ENCODE data around the gene SDK1. TPM values are rescaled to one million over a fixed set of nuclear protein-coding genes. Genes with fewer than 3 reads are reported as not detected.

Gene SDK1
- total RNA-seq, 1 experiment from 2014 or later: 9.3 TPM

GRCh38 chr7:4033996-4034395 is 732.9 kb downstream of the SDK1 start:
- CTCF ChIA-PET: no interaction called here
- POLR2A ChIA-PET: no interaction called here

GRCh38 chr7:4037308-4037707 is 736.3 kb downstream of the SDK1 start:
- Mint-ChIP-seq H3K27me3 (ENCODE audit: low read depth) (no peaks in the 10 kb centered on the region), H3K4me3 (no peak overlapping the region), H3K36me3 (no peaks in the 10 kb centered on the region), H3K27ac (no peak overlapping the region), H3K4me1 (peaks cover 63% of the 10 kb centered on the region), H3K9me3 (0 out of 2 replicates have a peak, but pooled peaks cover 4% of the 10 kb centered on the region)
- CTCF ChIA-PET: no interaction called here
- no peak for TF ChIP-seq FOXK1 (CRISPR knock-in tag; IDR thresholded peaks at IDR 0.05)
- no peak for TF ChIP-seq ZNF281 (CRISPR knock-in tag; IDR thresholded peaks at IDR 0.05)
- no peak for TF ChIP-seq STAT6 (CRISPR knock-in tag; conservative IDR thresholded peaks at IDR 0.05; ENCODE audit: low read depth)
- no peak for TF ChIP-seq SMAD3 (CRISPR knock-in tag; IDR thresholded peaks at IDR 0.05; ENCODE audit: borderline replicate concordance)
- no peak for TF ChIP-seq GABPB1 (CRISPR knock-in tag; IDR thresholded peaks at IDR 0.05)
- TF ChIP-seq ZNF671 (CRISPR knock-in tag; IDR thresholded peaks at IDR 0.05): no peak
- TF ChIP-seq ZSCAN18 (CRISPR knock-in tag; IDR thresholded peaks at IDR 0.05): no peak
- TF ChIP-seq FOXJ3 (CRISPR knock-in tag; IDR thresholded peaks at IDR 0.05; ENCODE audit: borderline replicate concordance): no peak
- TF ChIP-seq EMX1 (CRISPR knock-in tag; IDR thresholded peaks at IDR 0.05): no peak
- no peak for TF ChIP-seq IRF1 (CRISPR knock-in tag; IDR thresholded peaks at IDR 0.05)
- no peak for TF ChIP-seq ZNF232 (CRISPR knock-in tag; IDR thresholded peaks at IDR 0.05)
- TF ChIP-seq E2F4 (CRISPR knock-in tag; IDR thresholded peaks at IDR 0.05; ENCODE audit: borderline replicate concordance, low read depth): no peak
- DNase-seq (ENCODE audit: low spot score) (no peak), ATAC-seq (no peak)
- POLR2A ChIA-PET: no interaction called here

More at GRCh38 chr7:4033996-4034395, 732.9 kb downstream of the SDK1 start:
- TF ChIP-seq E2F1 (CRISPR knock-in tag; IDR thresholded peaks at IDR 0.05): no peak
- TF ChIP-seq ATF6 (CRISPR knock-in tag; IDR thresholded peaks at IDR 0.05): no peak
- TF ChIP-seq MXD4 (CRISPR knock-in tag; IDR thresholded peaks at IDR 0.05; ENCODE audit: borderline replicate concordance): no peak
- no peak for TF ChIP-seq KAT7 (CRISPR knock-in tag; IDR thresholded peaks at IDR 0.05; ENCODE audit: borderline replicate concordance)
- TF ChIP-seq ZNF121 (CRISPR knock-in tag; IDR thresholded peaks at IDR 0.05): no peak
- no peak for TF ChIP-seq ZNF232 (CRISPR knock-in tag; IDR thresholded peaks at IDR 0.05)
- Mint-ChIP-seq H3K9me3 (0 out of 2 replicates have a peak, but pooled peaks cover 4% of the 10 kb centered on the region), H3K4me1 (peaks cover 39% of the 10 kb centered on the region), H3K4me3 (no peak overlapping the region), H3K27me3 (ENCODE audit: low read depth) (no peaks in the 10 kb centered on the region), H3K27ac (no peak overlapping the region; the same call in 1 of the 2 replicates), H3K36me3 (no peaks in the 10 kb centered on the region)
- DNase-seq (ENCODE audit: low spot score) (no peak), ATAC-seq (peak; percentile 36; the same call in 1 of the 2 replicates)

All from WTC11 (cell line).